Adrenal gland (tissue), 5 donors: Measurements from ENCODE around the gene MYL7.

Source experiments
- POLR2A ChIP-seq, 2 donors: fragments of 450-650 bp; IDR thresholded peaks; one replicate each; pipeline ENCODE4 v1.6.1; 2017; ENCODE audit warnings: antibody characterized with exemption in 2 of 2, mild to moderate bottlenecking in 2 of 2, moderate library complexity in 1 of 2
- TF ChIP-seq, protein P1 (sequence below), 6 experiments: fragments of 450-650 bp in 4 of 6; fragments of 200-600 bp in 2 of 6; sonication (generic) in 1 of 6; IDR thresholded peaks; 1 replicate in 5 of 6; 2 replicates in 1 of 6; pipeline versions ENCODE4 v1.5.1 to v1.8.0; 2016 to 2021; ENCODE audit warnings: antibody characterized with exemption in 6 of 6, mild to moderate bottlenecking in 2 of 6, moderate library complexity in 1 of 6
- donor health status: DM: no; HTN: no; CAD: no.

DNA sequence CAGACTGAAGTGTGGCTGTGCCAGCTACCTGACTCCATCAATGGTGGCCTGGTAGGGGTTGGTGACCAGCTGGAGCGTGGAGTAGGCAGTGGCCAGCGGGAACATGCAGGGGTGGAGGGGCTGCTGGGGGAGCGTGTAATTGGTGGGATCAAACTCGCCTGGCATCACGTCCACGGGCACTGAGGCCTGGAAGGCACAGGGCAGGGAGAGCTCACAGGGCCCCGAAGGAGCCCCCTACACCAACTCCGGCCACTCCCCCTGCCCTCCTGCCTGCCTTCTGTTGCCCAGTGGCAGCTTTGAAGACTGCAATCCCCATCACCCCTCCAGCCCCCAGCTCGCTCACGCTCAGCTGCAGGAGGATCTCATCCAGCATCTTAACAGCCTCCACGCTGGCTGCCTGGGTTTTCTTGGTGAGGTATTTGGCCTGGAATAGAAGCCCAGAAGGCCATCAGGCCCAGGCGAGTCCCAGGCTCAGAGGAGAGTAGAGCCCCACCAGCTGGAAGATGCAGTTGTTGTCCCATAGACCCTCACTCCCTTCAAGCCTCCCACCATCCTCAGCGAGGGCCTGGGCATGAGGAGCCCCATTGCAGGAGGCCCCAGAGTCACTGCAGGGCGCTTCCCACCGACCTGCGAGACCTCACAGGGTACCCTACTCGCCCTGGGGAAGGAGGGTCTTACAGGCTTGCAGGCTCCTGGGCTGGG, 24.9 kb downstream of the MYL7 start:
- TF ChIP-seq, protein P1, sequence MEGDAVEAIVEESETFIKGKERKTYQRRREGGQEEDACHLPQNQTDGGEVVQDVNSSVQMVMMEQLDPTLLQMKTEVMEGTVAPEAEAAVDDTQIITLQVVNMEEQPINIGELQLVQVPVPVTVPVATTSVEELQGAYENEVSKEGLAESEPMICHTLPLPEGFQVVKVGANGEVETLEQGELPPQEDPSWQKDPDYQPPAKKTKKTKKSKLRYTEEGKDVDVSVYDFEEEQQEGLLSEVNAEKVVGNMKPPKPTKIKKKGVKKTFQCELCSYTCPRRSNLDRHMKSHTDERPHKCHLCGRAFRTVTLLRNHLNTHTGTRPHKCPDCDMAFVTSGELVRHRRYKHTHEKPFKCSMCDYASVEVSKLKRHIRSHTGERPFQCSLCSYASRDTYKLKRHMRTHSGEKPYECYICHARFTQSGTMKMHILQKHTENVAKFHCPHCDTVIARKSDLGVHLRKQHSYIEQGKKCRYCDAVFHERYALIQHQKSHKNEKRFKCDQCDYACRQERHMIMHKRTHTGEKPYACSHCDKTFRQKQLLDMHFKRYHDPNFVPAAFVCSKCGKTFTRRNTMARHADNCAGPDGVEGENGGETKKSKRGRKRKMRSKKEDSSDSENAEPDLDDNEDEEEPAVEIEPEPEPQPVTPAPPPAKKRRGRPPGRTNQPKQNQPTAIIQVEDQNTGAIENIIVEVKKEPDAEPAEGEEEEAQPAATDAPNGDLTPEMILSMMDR (IDR thresholded peaks at IDR 0.05), result no peak
- no peak for TF ChIP-seq POLR2A (IDR thresholded peaks at IDR 0.05)
